22Rv1 (cell line): ENCODE results near the gene PODXL.

Experiments used
- H3K27ac ChIP-seq: fragments of 450-650 bp; 2 replicates; pipeline ENCODE4 v1.5.1; 2017
- CTCF ChIP-seq: fragments of 450-650 bp; IDR thresholded peaks from 2 replicates; pipeline ENCODE4 v1.5.1; 2017; ENCODE audit warnings: mild to moderate bottlenecking
- ZFX ChIP-seq: fragments of 450-650 bp; IDR thresholded peaks from 2 replicates; pipeline ENCODE4 v1.6.1; 2017; ENCODE audit warnings: antibody characterized with exemption, borderline replicate concordance

The PODXL gene

GRCh38 chr7:131488361-131488760 is 68.1 kb downstream of the PODXL start:
- peak; percentile 20; the same call in 1 of the 2 replicates for TF ChIP-seq CTCF
- TF ChIP-seq ZFX: no peak
- no peak overlapping the region for H3K27ac ChIP-seq

- TF ChIP-seq CTCF: no peak
- no peak for TF ChIP-seq ZFX
- H3K27ac ChIP-seq: no peak overlapping the region
Observed at GRCh38 chr7:131487217-131487616, 69.2 kb downstream of the PODXL start.

GRCh38 chr7:131486346-131486745 is 70.1 kb downstream of the PODXL start:
- H3K27ac ChIP-seq: no peak overlapping the region
- TF ChIP-seq CTCF (no peak), ZFX (no peak)

GRCh38 chr7:131483586-131483985 is 72.8 kb downstream of the PODXL start:
- no peak overlapping the region for H3K27ac ChIP-seq
- TF ChIP-seq CTCF: no peak
- TF ChIP-seq ZFX: no peak

GRCh38 chr7:131482800-131483199 is 73.6 kb downstream of the PODXL start:
- TF ChIP-seq CTCF: no peak
- TF ChIP-seq ZFX: no peak
- H3K27ac ChIP-seq: no peak overlapping the region

- H3K27ac ChIP-seq: peak overlapping the region; percentile 46
- TF ChIP-seq ZFX (no peak), CTCF (no peak)
Observed at GRCh38 chr7:131480384-131481315, 75.8 kb downstream of the PODXL start.

GRCh38 chr7:131476740-131477139 is 79.7 kb downstream of the PODXL start:
- TF ChIP-seq ZFX (no peak), CTCF (no peak)

More at GRCh38 chr7:131476740-131477139, 79.7 kb downstream of the PODXL start:
- H3K27ac ChIP-seq: no peak overlapping the region
